Breast epithelium (tissue), 4 donors: Measurements from ENCODE around the gene DNAJB4. TPM values are rescaled to one million over a fixed set of nuclear protein-coding genes. Genes with fewer than 3 reads are reported as not detected.
A peak's percentile ranks its signal among the peaks of the same experiment; 100 is the strongest.

Experiments used
- DNase-seq, 2 donors: peaks; one replicate each; pipeline ENCODE4 v3.0.0-alpha.2; 2019; ENCODE audit warnings: low spot score in 2 of 2
- H3K27ac ChIP-seq, 2 donors: fragments of 200-600 bp; sonication (generic) in 1 of 2; one replicate each; pipeline ENCODE4 v1.5.1; 2016 to 2019; ENCODE audit warnings: mild to moderate bottlenecking in 1 of 2
- H3K27me3 ChIP-seq, 2 donors: fragments of 200-600 bp; sonication (generic) in 1 of 2; one replicate each; pipeline versions ENCODE4 v1.5.1 to v1.6.0; 2017 to 2019; ENCODE audit warnings: control low read depth in 1 of 2, mild to moderate bottlenecking in 1 of 2
- H3K36me3 ChIP-seq: fragments of 200-600 bp; one replicate; pipeline ENCODE4 v1.5.1; 2019
- H3K4me1 ChIP-seq, 2 donors: fragments of 200-600 bp; sonication (generic); one replicate each; pipeline ENCODE4 v1.5.1; 2016 to 2019; ENCODE audit warnings: control low read depth in 1 of 2
- H3K4me3 ChIP-seq, 3 donors: fragments of 200-600 bp; sonication (generic); 1 replicate in 2 of 3; 2 replicates in 1 of 3; pipeline ENCODE4 v1.5.1; 2016 to 2019; ENCODE audit warnings: mild to moderate bottlenecking in 3 of 3, moderate library complexity in 2 of 3
- H3K9me3 ChIP-seq, 2 donors: fragments of 200-600 bp; sonication (generic) in 1 of 2; one replicate each; pipeline ENCODE4 v1.5.1; 2016 to 2019; ENCODE audit warnings: control low read depth in 1 of 2
- CTCF ChIP-seq, 3 donors: fragments of 450-650 bp; IDR thresholded peaks; one replicate each; pipeline ENCODE4 v1.5.1; 2016 to 2017; ENCODE audit warnings: antibody characterized with exemption in 3 of 3, mild to moderate bottlenecking in 3 of 3, moderate library complexity in 3 of 3
- POLR2A ChIP-seq: fragments of 450-650 bp; IDR thresholded peaks from one replicate; pipeline ENCODE4 v1.6.1; 2016; ENCODE audit warnings: antibody characterized with exemption, mild to moderate bottlenecking, moderate library complexity
- POLR2AphosphoS5 ChIP-seq, 3 donors: sonication (generic); formaldehyde crosslinking; IDR thresholded peaks; one replicate each; pipeline ENCODE4 v1.6.1; 2017; ENCODE audit warnings: antibody characterized with exemption in 3 of 3
- intact Hi-C: fragments of 100-400 bp; cut with DNase I; formaldehyde crosslinking; loops from one replicate; pipeline ENCODE4 v1.15.1; 2023; ENCODE audit warnings: low total_unique reads
- total RNA-seq, 3 donors: library from RNA; depleted of rRNA; stranded (reverse); fragments of >200 nt; gene quantifications; one replicate each; pipeline ENCODE4 v1.1.0, GENCODE V29; 2016

DNAJB4 gene
- total RNA-seq, 3 donors from 2014 or later, result 25.3 to 39.5 (median 31.5) TPM

GRCh38 chr1:77958850-77959249, 45.9 kb upstream of the DNAJB4 start:
- peaks cover 28% of the 10 kb centered on the region for H3K36me3 ChIP-seq

GRCh38 chr1:77961392-77961791, 43.3 kb upstream of the DNAJB4 start:
- intact Hi-C loops, result no loop called here
- Histone ChIP-seq H3K4me3 (no peak overlapping the region), H3K9me3 (no peaks in the 10 kb centered on the region), H3K4me1 (no peaks in the 10 kb centered on the region), H3K36me3 (peaks cover 34% of the 10 kb centered on the region), H3K27me3 (no peaks in the 10 kb centered on the region), H3K27ac (no peak overlapping the region)
- no peak for TF ChIP-seq CTCF (IDR thresholded peaks at IDR 0.05)
- TF ChIP-seq POLR2AphosphoS5 (IDR thresholded peaks at IDR 0.05), result no peak
- no peak for TF ChIP-seq POLR2A
- DNase-seq, result no peak

More at GRCh38 chr1:77958850-77959249, 45.9 kb upstream of the DNAJB4 start:
- DNase-seq, result no peak
- no peaks in the 10 kb centered on the region for H3K9me3 ChIP-seq
- intact Hi-C loops, result no loop called here
- TF ChIP-seq POLR2AphosphoS5 (IDR thresholded peaks at IDR 0.05) (no peak), CTCF (IDR thresholded peaks at IDR 0.05) (no peak), POLR2A (no peak)
- H3K27ac ChIP-seq, result no peak overlapping the region
- H3K27me3 ChIP-seq, result no peaks in the 10 kb centered on the region
- H3K4me3 ChIP-seq, result no peak overlapping the region
- H3K4me1 ChIP-seq, result no peaks in the 10 kb centered on the region

GRCh38 chr1:77966291-77966690, 38.4 kb upstream of the DNAJB4 start:
- TF ChIP-seq POLR2A (no peak), POLR2AphosphoS5 (IDR thresholded peaks at IDR 0.05) (no peak)
- intact Hi-C loops, result no loop called here

GRCh38 chr1:77970192-77970591, 34.5 kb upstream of the DNAJB4 start:
- no peaks in the 10 kb centered on the region for H3K9me3 ChIP-seq
- TF ChIP-seq POLR2AphosphoS5 (IDR thresholded peaks at IDR 0.05), result no peak
- no peak for TF ChIP-seq CTCF (IDR thresholded peaks at IDR 0.05)
- TF ChIP-seq POLR2A, result no peak
- no peak overlapping the region for H3K27ac ChIP-seq
- no peaks in the 10 kb centered on the region for H3K27me3 ChIP-seq
- intact Hi-C loops, result no loop called here
- no peak overlapping the region for H3K4me3 ChIP-seq
- peaks cover 0 to 6% of the 10 kb centered on the region in 2 donors for H3K4me1 ChIP-seq
- DNase-seq, result no peak
- H3K36me3 ChIP-seq, result peaks cover 7% of the 10 kb centered on the region

More at GRCh38 chr1:77966291-77966690, 38.4 kb upstream of the DNAJB4 start:
- H3K4me1 ChIP-seq, result no peaks in the 10 kb centered on the region
- no peak overlapping the region for H3K4me3 ChIP-seq
- H3K27me3 ChIP-seq, result no peaks in the 10 kb centered on the region
- DNase-seq, result no peak
- H3K36me3 ChIP-seq, result peaks cover 21% of the 10 kb centered on the region
- no peak overlapping the region for H3K27ac ChIP-seq
- H3K9me3 ChIP-seq, result no peaks in the 10 kb centered on the region

GRCh38 chr1:77972080-77972479, 32.7 kb upstream of the DNAJB4 start:
- no peak overlapping the region for H3K4me3 ChIP-seq
- TF ChIP-seq POLR2AphosphoS5 (IDR thresholded peaks at IDR 0.05) (no peak), CTCF (IDR thresholded peaks at IDR 0.05) (no peak), POLR2A (no peak)
- no peaks in the 10 kb centered on the region for H3K9me3 ChIP-seq
- no peaks in the 10 kb centered on the region for H3K36me3 ChIP-seq
- intact Hi-C loops, result no loop called here
- H3K4me1 ChIP-seq, result peaks cover 0 to 8% of the 10 kb centered on the region in 2 donors
- no peaks in the 10 kb centered on the region for H3K27me3 ChIP-seq
- DNase-seq, result no peak
- no peak overlapping the region for H3K27ac ChIP-seq

- TF ChIP-seq CTCF (IDR thresholded peaks at IDR 0.05), result no peak
- TF ChIP-seq POLR2A, result no peak
- no peak for TF ChIP-seq POLR2AphosphoS5 (IDR thresholded peaks at IDR 0.05)
- Histone ChIP-seq H3K4me3 (peak overlapping the region in 2 of 3 donors; percentile 84 to 88), H3K27me3 (no peaks in the 10 kb centered on the region), H3K27ac (peak overlapping the region in 1 of 2 donors; percentile 100), H3K4me1 (peaks cover 0 to 8% of the 10 kb centered on the region in 2 donors), H3K9me3 (no peaks in the 10 kb centered on the region), H3K36me3 (no peaks in the 10 kb centered on the region)
- intact Hi-C loops, result no loop called here
- no peak for DNase-seq
Observed at GRCh38 chr1:77975386-77975785, 29.4 kb upstream of the DNAJB4 start.
